ENCODE measurements around the gene MTMR3.
"Not testable (repeated sequence)": the region's sequence is repeated elsewhere in the genome, so short reads cannot be mapped to it uniquely, and the experiment has no call there.

MTMR3 gene

DNA sequence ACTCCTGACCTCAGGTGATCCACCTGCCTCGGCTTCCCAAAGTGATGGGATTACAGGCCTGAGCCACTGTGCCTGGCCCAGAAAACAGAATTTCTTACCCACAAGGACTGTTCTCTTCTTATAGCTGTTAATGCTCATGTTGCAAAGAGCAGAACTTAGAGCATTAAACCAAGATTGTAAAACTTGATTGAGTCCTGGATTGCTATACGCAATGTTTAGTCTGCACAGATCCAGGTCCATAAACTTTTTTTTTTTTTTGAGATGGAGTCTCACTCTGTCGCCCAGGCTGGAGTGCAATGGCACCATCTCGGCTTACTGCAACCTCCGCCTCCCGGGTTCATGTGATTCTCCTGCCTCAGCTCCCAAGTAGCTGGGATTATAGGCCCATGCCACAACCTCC is 178.1 kb downstream of the MTMR3 start:
- not testable (repeated sequence) for DNase-seq

DNA sequence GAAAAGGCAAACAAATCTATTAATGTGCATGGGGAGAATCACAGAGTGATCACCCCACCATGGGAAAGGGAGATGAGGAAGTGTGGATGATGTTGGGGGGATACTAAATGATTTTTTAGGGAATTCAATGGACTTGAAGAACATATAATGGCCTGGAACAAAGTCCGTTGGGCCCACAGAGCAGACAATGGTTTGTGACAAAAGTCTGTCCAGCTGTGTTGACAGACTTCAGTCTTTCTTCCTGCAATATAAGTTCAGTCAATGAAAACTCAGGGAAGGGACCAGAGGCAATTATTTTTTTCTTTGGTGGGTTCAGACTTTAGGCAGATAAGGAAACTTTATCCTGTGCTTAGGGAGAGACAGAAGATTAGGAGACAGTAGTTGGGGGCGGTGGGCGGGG is 179.3 kb downstream of the MTMR3 start:
- DNase-seq, result no peak

DNA sequence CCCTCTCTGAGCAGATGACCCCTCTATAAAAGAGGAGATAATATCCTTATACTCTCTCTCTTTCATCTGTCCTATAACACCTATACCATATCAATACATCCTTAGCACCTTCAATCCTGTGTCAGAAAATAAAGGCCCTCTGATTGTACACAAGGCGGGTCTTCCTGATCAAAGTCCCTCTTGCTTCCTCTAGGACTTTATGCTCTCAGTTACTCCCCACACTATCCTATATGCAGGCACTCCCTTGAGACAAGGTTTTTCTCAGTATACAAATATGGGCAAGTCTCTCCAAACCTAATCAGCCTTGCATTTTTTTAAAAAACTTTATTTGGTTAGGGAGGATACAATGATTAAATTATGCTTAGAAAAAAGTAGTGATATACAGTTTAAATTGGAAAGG is 180.0 kb downstream of the MTMR3 start:
- no peak for DNase-seq

GRCh38 chr22:30064172-30064571 is 181.2 kb downstream of the MTMR3 start:
- DNase-seq, result no peak

GRCh38 chr22:30073743-30074142 is 190.8 kb downstream of the MTMR3 start:
- DNase-seq, result no peak

- DNase-seq, result no peak
These were observed 191.2 kb downstream of the MTMR3 start for GRCh38 chr22:30074147-30074546.

DNA sequence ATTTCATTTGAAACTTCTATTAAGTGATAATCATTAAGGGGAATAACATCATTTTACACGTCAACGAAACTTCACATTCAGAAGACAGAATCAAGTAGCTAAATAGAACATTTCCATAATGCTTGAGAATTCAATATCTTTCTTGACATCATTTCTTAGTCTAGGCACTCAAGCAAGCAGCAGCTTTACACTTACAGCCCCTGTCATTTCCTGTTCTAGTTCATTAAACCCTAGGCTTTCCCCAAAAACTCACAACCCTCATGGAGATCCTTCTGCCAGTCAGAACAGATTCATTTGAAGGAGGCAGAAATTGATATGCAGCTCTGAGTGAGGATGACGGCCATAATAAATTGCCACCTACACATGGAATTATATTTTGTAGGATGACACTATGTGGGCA is 192.0 kb downstream of the MTMR3 start:
- DNase-seq, result no peak

DNA sequence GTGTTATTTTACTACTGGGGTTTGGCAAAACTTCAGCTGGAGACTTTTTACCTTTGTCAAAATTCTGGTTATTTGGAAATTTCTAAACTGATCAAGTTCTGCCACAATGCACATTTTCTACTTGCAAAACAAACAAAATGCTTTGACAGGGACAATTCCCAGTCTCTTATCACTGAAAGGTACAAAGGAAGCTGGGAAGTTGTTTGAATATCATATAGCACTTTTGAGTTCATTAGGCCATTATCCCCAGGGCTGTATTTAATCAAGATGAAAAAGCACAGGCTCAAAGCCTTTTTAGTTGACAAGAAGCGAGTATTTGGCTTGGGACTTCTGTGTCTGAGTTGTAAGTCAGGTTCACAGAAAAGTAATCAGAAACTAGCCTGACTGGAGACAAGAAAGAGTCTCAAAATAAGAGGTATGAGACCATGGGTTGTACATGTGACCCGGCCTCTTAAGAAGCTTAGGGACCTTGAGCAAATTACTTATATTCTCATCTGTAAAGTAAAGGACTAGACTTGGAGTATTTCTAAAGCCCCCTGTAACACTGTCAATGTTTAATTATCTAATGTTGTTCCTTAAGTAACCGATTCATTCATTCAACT is 194.4 kb downstream of the MTMR3 start:
- no peak for DNase-seq

GRCh38 chr22:30078320-30079311 is 195.6 kb downstream of the MTMR3 start:
- no peak for DNase-seq

- DNase-seq, result no peak
These were observed 197.1 kb downstream of the MTMR3 start, which contains the start of gene HORMAD2 for GRCh38 chr22:30079952-30080533. Gene HORMAD2, plus strand, starts transcription at chr22:30080464. Its CDS starts 13,489 bp downstream, at chr22:30093953.
